Stimulated activated CD4-positive, alpha-beta T cell treated with anti-CD3 and anti-CD28 coated beads, Interleukin-1b, Interleukin-23, amount 100 ng/mL, for 48 hours (primary cell): ENCODE results near the gene RNF138.
A peak's percentile ranks its signal among the peaks of the same experiment; 100 is the strongest.
"Not testable (repeated sequence)": the region's sequence is repeated elsewhere in the genome, so short reads cannot be mapped to it uniquely, and the experiment has no call there.

Experiments used
- DNase-seq: peaks from one replicate; pipeline ENCODE4 v3.0.0-alpha.2; 2020

Gene RNF138, protein sequence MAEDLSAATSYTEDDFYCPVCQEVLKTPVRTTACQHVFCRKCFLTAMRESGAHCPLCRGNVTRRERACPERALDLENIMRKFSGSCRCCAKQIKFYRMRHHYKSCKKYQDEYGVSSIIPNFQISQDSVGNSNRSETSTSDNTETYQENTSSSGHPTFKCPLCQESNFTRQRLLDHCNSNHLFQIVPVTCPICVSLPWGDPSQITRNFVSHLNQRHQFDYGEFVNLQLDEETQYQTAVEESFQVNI

DNA sequence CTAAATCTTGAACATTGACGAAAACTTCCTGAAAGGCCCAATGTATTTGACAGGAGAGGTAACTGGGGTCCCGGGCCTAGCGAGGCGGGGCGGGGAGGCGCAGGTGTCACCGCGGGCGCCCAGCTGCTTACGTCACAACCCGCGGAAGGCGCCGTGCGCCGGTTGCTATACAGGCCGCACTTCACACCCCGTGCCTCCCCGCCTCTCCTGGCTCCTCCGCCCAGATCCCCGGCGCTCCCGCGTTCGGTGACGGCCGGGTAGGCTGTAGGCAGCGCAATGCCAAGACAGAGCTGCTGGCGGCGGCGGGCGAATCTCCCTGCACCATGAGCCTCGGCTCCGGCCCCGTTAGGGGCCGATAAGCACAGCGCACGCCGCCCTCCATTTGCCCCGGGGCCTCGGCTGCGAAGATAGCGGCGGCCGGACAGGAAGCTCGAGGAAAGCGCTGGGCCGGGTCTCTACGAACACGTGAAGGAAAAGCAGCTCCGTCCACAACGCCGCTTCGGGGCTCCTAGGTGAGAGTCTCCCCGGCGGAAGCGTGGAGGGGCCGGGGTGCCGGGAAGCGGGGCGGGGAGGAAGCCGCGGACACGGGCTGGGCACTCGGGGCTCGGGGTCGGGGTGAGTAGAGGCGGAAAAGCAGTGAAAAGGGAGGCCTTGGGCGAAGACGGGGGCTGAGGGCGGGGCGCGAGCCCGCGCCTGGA is at the start of gene RNF138:
TSS of gene RNF138 (plus strand) at position 151 of the 698 bp plus-strand sequence. CDS start 903 bp downstream, outside the sequence.
- DNase-seq, result peak; percentile 88

DNA sequence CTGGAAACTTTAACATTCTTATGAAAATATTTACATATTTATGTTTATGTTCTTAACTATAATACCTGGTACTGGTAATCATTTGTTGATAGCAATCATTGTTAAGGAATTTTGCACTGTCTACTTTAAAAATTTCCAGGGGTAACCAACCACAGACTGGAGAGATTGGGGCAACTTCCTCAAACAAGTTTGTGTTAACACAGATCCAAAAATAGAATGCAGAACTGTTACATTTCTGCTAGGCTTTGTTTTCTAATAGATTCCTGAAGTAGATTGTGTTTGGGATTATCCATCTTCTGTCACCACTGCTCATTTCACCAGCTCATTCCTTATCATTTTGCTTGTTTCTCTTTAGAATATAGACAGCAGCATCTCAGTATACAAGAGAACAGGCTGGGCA is 49.3 kb upstream of the RNF138 start:
- no peak for DNase-seq

DNA sequence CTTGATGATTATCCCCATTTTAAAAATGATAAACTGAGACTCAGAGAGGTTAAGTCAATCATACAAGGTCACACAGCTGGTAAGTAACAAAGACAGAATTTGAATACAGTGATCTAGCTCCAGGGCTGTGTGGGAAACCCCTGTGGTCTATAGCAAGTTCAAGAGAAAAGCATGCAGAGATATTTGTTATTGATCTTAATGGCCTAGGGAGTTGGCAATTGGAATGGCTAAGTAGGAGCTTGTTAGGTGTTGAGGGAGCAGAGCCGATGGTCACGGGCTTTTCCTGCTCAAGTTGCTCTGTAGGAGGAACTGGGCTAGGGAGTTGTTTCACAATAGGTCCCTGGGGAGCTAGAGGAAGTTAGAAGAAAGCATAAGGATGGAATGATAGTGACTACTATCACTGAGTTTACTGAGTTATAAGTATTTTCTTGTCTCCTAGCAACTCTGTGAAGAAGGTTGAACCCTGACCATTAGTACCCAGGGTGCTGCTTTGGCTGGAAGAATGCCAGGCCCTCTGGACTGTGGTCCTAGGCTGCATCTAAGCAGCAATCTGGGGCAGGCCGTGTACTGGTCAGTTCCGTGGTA is 43.1 kb upstream of the RNF138 start:
- DNase-seq, result peak; percentile 14

DNA sequence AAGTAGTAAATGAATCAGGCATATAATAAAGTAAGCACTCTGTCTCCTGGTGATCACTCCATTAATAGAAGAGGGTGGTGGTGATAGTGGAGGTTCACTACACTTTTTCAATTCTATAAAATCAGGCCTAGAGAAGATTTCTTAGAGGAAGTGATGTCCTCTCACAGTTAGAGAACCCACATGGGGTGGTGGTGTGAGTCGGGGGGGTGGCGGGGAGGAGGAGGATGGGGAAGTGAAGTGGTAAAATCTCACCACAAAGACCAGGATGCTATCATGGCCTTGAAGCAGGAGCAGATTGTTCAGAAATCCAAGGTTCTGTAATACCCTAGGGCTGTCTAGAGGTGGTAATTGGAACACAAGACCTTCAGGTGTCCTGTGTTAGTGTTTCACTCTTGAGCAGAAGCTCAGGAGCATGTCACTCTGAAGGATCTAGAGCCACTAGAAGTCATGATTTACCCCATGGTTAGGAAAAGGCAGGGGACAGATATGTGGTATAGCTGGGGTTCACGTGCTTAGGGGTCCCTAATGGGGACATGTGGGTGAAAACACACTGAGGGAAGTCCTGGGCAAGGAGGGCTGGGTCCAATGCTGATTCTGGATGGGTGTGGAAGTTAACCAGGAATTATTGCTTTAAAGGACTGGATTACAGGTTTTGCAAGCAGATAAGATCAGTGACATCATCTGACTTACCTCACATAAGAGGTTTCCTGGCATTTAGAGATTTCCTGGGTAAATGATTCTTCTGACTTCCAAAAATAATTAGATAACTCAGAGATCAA is 42.1 kb upstream of the RNF138 start:
- peak; percentile 40 for DNase-seq

DNA sequence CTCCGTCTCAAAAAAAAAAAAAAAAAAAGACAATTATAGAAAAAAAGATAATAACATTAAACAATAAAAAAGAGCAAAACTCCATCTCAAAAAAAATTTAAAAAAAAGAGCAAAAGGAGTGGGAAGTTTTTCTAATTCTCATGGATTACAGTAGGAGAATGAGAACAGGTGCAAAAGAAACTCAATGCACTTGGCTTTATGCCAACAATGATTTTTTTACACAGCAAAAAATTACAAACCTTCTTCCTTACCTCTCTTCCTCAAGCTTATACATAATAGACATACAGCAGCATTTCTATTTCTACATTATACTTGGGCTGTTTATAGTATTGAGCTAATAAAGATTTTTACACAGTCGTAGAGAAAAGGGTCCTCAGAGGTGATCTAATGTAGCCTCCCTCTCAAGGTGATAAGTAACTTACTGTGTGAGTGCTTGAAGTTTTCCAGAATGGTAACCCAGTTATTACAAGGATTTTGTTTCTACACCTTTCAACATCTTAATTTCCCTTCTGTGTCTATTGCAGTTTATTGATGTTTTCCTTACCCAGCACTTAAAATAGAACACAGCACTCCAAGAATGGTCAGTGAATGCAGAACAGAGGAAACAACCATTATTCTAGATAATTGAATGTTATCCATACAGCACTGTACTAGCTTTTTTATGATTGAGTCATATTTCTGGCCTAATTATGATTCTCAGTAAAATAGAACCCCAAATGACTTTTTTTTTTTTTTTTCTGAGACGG is 34.9 kb upstream of the RNF138 start:
- no peak for DNase-seq

DNA sequence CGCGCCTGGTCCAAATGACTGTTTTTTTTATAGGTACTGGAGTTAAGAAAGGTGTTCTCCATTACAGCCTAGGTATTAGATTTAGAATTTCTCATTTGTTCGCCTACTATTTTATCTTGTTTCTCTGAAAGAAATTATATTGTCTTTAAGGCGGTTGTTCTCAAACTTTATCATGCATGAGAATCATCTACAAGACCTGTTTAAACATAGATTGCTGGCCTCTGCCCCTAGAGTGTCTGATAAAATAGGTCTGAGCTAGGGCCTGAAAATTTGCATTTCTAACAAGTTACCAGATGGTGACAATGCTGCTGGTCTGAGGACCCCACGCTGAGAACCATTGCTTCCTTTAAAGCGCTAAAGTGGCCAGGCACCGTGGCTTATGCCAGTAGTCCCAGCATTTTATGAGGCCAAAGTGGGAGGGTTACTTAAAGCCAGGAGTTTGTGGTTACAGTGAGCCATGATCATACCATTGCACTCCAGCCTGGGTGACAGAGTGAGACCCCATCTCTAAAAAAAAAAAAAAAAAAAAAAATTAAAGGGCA is 34.0 kb upstream of the RNF138 start:
- DNase-seq, result no peak

DNA sequence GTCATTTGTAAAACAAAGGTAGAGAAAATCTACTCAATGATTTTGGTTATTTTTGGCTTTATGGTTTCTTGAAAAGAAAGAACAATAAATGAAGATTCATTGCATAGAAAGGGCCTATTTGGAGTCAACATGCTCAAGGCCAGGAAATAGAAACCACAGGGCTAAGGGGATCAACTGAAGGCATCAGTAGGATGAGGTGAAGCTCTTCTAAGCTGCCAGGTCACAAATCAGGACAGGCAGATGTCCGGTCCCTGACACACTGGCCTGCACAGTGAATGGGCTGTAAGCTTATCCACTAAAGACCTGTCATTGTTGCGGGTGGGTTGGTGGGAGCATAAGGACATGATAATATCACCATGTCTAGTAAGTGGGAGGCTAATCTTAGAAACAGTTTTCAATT is 31.6 kb upstream of the RNF138 start:
- DNase-seq, result no peak

DNA sequence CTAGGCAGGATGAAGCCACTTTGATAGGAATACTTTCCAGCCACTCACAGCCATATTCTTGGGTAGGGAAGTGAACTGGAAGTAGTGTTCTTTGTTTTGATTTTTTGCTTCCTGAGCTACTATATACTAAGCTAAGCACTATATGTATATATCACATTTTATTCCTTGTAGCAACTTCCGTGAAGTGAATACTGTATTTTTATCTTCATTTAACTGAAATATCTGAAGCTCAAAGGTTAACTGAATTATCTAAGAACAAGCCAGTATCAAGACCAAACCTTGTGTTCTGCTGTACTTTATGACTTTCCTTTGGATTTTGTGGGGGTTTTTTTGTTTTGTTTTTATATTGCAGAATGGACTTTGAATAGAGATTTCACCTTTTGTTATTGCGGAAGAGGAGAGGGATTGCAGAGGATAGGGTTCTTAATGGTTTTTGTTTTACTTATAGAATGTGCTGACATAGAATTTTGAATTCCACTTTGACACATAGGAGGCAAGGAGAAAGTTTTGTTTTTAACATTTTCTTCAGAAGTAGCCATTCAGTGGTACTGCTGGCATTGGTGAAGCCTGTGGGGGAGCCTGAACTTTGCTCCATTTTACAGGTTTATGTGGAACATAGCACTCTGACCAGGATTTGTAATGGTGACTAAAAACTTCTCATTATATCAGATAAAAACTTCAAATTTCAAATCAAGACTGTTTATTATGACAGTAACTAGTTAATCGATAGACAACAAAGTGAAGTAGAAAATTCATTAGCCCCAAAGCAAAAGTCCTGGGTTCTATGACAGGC is 24.1 kb upstream of the RNF138 start:
- DNase-seq, result no peak

DNA sequence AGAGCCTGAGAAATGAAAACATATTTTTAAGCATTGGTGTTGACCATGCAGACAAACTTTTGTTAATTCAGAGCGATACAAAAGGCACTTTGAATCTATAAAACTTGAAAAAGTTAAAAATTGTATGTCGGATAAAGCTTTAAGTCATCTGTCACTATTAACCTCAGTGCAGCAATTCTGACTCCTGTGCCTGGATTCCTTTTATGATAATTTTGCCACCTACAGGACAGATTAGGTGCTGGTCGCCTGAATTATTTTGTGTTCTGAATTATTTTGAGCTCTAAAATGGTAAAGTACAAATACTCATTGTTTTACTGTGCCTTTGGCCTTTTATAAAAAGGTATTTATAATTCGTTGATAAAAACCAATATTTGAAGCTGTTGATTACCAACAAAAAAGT is 19.4 kb upstream of the RNF138 start:
- no peak for DNase-seq

DNA sequence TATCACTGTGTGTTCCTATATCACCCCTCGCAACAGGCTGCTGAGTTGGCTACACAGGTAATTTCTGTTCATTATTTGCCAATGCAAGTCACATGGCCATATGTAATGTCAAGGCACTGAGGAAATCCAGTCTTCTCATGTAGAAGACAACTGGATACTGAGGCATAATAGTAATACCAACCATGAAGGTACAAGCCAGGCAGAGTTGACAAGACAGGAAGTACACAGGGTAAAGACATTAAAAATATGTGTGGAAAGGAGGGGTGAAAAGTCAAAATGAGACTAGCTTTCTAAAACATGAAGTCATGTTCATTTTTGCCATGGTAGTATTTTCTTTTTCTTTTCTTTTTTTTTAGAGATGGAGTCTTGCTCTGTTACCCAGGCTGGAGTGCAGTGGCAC is 17.5 kb upstream of the RNF138 start:
- DNase-seq, result no peak

DNA sequence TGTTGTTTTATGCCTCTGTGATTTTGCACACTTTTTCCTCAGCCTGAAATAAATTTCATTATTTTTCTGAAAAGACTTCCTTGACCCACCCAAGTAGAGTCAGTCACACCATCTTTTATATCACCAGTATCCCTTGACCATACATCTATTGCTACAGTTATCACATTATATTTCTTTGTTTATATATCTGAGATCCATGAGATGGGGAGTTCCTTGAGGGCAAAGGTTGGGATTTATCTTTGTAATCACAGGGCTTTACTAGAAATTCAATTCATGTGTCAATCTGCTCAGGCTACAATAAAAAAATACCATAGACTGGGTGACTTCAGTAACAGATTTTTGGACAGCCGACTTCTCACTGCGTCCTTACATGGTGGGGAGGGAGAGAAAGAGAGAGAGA is 12.8 kb upstream of the RNF138 start:
- no peak for DNase-seq

DNA sequence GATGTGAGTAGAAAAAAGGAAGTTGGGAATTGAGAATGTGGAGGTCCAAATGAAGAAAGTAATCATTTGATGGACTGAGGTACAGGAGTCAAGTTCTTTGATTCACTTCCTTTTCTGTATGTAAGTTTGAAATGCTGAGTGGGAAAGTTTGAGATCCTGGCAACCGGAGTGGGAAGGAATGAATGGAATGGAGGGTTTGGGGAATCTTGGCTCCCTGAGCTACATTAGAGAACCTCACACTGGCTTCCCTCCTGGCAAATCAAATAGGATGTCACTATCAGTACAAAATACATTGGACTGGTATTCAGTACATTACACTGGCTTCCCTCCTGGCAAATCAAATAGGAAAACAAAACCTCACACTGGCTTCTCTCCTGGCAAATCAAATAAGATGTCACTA is 9.8 kb upstream of the RNF138 start:
- DNase-seq, result no peak

DNA sequence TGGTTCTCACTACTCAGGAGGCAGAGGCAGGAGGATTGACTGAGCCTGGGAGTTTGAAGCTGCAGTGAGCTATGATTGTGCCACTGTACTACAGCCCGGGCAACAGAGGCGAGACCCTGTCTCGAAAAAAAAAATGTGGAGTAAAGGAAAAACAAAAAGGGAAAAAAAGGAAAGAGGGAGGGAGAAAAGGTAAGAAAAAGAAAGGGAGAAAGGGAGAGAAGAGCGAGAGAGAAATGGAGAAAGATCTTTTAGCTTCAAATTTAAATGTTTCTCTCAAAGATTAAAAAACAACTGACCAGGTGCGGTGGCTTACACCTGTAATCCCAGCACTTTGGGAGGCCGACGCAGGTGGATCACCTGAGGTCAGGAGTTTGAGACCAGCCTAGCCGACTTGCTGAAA is 7.9 kb upstream of the RNF138 start:
- no peak for DNase-seq

DNA sequence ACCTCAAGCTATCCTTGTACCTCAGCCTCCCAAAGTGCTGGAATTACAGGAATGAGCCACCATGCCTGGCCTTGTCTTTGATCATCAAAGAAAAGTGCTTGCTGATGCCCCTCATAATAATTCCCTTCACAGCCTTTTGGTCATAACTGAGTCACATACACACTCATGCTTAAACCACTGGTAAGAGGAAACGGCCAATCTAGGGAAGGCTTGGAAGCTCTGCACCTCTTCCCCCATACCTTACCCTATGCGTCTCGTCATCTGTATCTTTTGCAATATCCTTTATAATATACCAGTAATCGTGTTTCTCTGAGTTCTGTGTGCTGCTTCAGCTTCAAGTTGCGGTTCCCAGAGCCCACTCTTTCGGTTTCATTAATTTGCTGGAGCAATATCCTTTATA is 4.8 kb upstream of the RNF138 start:
- DNase-seq, result no peak

DNA sequence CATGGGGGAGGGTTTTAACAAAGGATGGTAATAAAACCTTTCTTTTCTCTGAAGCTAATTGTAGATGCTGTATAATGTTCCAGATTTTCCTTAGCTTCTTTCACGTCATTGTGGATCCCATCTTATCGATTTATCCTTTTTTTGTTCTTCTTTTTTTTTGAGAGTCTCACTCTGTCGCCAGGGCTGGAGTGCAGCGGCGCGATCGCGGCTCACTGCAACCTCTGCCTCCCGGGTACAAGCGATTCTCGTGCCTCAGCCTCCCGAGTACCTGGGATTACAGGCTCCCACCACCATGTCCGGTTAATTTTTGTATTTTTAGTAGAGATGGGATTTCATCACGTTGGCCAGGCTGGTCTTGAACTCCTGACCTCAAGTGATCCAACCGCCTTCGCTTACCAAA is 843 bp upstream of the RNF138 start:
- DNase-seq, result not testable (repeated sequence)

DNA sequence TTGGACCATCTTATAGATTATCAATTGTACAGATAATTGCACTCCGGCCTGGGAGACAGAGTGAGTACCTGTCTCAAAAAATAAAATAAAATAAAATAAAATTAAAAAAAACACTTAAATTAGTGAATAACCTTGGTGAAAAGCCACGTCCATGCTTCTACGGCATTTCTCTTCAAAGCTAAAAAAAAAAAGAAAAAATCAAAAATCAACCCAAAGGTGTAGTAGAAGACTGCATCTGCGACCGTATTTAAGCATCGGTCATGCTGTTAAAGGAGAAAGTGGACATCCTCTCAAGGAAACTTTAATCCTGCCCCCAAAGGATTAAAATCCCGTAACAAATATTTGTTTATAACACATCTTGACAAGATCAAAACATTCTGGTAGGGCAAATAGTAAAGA is 350 bp upstream of the RNF138 start:
- no peak for DNase-seq

DNA sequence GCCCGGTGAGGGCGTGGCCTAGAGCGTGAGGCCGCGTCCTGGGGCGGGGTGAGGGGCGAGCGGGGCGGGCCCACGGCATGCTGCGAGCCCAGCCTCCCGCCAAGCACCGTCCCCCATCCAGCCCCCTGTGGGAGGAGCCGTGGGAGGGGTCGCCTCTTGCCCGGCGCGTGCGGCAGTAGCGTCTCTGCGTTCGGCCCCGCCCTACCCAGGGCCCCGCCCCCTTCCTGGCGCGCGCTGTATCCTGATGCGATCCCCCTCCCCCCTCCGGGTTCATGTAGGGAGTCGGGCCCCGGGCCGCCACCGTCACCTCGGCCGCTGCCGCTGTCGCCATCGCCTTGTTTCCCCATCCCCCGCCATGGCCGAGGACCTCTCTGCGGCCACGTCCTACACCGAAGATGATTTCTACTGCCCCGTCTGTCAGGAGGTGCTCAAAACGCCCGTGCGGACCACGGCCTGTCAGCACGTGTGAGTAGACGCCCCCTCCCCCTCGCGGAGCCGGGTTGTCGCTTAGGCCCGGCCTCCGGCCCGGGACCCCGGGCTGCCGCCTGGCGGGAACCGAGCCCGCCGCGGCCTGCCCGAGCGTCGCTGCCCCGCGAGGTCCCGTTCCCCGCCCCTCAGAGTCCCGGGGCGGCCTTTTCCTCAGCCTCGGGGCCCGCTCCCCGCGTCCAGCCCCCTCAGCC is 888 bp downstream of the RNF138 start:
- DNase-seq, result peak; percentile 99

DNA sequence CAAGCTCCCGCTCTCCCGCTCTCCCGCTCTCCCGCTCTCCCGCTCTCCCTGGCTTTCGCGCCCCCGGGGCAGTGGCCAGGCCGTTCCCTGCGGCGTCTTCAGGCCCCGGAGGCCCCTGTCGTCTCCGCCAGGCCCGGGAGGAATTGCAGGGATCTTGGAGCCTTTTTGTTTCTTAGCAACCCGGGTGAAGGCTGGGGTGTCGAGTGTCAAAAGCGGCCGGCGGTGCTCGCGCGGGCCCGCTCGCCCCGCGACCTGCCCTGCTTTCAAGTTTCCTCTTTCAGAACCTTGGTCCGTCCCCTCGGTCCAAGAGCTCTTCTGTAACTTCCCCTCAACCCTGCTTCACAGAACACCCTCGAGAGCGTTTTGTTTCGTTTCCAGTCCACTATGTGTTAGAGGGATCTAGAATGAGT is 1.4 kb downstream of the RNF138 start:
- DNase-seq, result peak; percentile 10

DNA sequence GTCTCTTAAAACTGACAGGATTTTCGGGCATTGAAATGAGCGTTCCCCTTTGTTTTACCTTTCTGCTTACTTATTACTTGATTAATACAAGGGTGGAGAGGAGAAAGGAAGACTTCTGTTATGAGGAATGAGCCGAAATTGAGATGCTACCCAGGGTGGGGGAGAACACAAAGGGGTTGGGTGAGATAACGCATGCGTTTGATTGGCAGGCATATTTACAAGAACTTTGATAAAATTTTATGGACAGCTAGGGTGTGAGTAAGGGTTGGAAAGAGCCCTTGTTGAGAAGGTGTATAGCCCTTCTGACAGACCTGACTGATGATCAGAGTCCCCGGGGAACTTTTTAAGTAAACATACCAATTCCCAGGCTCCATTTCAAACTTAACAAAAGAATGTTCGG is 1.8 kb downstream of the RNF138 start:
- DNase-seq, result no peak

DNA sequence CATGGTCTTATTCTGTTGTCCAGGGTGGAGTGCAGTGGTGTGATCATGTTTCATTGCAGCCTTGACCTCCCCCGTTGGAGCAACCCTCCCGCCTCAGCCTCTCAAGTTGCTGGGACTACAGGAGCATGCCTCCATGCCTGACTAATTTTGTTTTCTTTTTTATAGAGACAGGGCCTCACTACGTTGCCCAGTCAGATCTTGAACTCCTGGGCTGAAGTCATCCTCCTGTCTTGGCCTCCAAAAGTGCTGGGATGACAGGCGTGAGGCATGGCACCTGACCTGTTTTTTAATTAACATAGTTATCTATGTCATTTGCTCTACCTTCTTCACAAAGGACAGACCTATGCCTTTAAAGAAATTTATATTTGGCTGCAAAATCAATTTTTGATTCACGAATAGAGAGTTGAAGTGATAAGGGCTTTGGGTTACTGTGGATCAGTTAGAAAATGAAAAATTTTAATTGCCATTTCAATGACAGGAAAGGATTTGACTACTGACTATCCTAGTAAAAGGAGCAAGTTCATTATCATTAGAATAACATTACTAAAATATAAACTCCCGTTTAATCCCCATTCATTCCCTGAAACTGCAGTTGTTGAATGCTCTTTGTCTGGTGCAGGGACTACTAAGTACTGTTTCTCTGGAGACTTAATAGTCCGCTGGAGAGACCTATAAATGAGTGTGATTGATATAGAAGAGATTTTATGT is 3.7 kb downstream of the RNF138 start:
- peak; percentile 53 for DNase-seq

DNA sequence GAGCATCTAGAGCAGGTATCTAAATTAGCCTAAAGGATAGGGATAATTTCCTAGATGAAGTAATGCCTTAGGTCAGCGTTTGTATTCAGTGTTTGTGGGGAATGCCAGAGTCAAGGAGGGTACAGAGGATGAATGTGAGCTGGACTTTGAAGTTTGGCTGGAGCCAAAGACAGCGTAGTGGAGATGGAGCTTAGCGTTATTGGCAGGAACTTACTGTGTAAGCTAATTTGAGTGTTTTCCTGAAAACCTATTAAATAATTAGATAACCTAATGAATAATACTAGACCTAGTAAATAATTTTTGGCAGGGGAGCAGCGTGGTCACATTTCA is 4.2 kb downstream of the RNF138 start:
- DNase-seq, result no peak
